HCT116 (cell line): ENCODE data around the gene ACBD4.

Experiments
- POLR2A ChIP-seq: IDR thresholded peaks from 2 replicates; pipeline ENCODE4 v1.7.0; 2011; ENCODE audit warnings: borderline replicate concordance; ENCODE audit not compliant: insufficient read depth, insufficient read length; ENCODE audit errors: extremely low read depth
- POLR2AphosphoS5 ChIP-seq: IDR thresholded peaks from 2 replicates; pipeline ENCODE4 v1.6.1; 2011; ENCODE audit warnings: mild to moderate bottlenecking, low read depth, low read length, moderate library complexity
- YY1 ChIP-seq: IDR thresholded peaks from 2 replicates; pipeline ENCODE4 v1.6.1; 2011; ENCODE audit warnings: low read length, low read depth, moderate library complexity, mild to moderate bottlenecking; ENCODE audit not compliant: insufficient replicate concordance; ENCODE audit errors: extremely low read depth
- TF ChIP-seq, protein P1 (sequence below): IDR thresholded peaks from 2 replicates; pipeline ENCODE4 v1.6.1; 2012
- TF ChIP-seq, protein P2 (sequence below): IDR thresholded peaks from 2 replicates; pipeline ENCODE4 v1.6.1; 2012

DNA sequence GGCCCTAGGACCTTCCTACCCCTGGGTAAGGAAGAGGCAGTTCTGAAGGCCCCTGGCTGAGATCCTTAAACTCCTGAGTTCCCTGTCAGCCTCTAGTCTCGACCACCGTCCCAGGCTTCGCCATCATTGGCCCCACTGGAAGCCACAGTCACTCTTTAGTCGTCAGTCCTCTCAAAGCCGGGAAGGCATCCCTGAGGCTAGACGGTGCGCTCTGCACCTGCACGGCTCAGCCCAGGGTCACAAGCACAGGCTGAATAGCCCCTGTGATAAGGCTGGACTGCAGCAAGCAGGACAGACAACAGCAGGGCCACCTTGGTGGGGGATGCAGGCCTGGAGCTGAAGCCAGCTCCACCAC lies 9.5 kb downstream of the ACBD4 start:
- TF ChIP-seq POLR2AphosphoS5 = no peak
- TF ChIP-seq POLR2A = no peak
- TF ChIP-seq, protein P1, sequence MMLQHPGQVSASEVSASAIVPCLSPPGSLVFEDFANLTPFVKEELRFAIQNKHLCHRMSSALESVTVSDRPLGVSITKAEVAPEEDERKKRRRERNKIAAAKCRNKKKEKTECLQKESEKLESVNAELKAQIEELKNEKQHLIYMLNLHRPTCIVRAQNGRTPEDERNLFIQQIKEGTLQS = no peak
- TF ChIP-seq YY1 = no peak
- TF ChIP-seq, protein P2, sequence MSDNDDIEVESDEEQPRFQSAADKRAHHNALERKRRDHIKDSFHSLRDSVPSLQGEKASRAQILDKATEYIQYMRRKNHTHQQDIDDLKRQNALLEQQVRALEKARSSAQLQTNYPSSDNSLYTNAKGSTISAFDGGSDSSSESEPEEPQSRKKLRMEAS = no peak
